ENCODE results near the gene UBE2I. TPM values are rescaled to one million over a fixed set of nuclear protein-coding genes. Genes with fewer than 3 reads are reported as not detected.

The UBE2I gene
- total and polyA plus RNA-seq, 7 donors, result 38.4 to 95.3 (median 54.5) TPM

GRCh38 chr16:1286513-1287094 is 22.8 kb upstream of the UBE2I start:
- no peak for DNase-seq
- WGBS, 2 donors, result 81% methylated on average over 25 of the region's 25 CpGs

GRCh38 chr16:1287982-1288670 is 21.3 kb upstream of the UBE2I start:
- Histone ChIP-seq H3K4me1 (no peaks in the 10 kb centered on the region), H3K4me3 (no peak overlapping the region), H3K27ac (no peak overlapping the region), H3K36me3 (no peaks in the 10 kb centered on the region), H3K27me3 (peaks cover 24 to 84% (median 69%) of the 10 kb centered on the region in 3 donors), H3K9me3 (no peaks in the 10 kb centered on the region)
- TF ChIP-seq POLR2A (IDR thresholded peaks at IDR 0.05) (no peak), POLR2AphosphoS5 (IDR thresholded peaks at IDR 0.05) (no peak), CTCF (IDR thresholded peaks at IDR 0.05) (no peak), EP300 (IDR thresholded peaks at IDR 0.05) (no peak)
- intact Hi-C loops (cut with DNase I), result no loop called here
- 49 to 65% methylated on average over 40 of the region's 40 CpGs for WGBS, 2 donors
- no peak for DNase-seq

More at GRCh38 chr16:1286513-1287094, 22.8 kb upstream of the UBE2I start:
- Histone ChIP-seq H3K27ac (no peak overlapping the region), H3K27me3 (peaks cover 22 to 71% (median 62%) of the 10 kb centered on the region in 3 donors), H3K4me3 (no peak overlapping the region), H3K36me3 (no peaks in the 10 kb centered on the region), H3K4me1 (no peaks in the 10 kb centered on the region), H3K9me3 (no peaks in the 10 kb centered on the region)
- TF ChIP-seq POLR2AphosphoS5 (IDR thresholded peaks at IDR 0.05) (no peak), CTCF (IDR thresholded peaks at IDR 0.05) (no peak), POLR2A (IDR thresholded peaks at IDR 0.05) (no peak), EP300 (IDR thresholded peaks at IDR 0.05) (no peak)
- intact Hi-C loops (cut with DNase I), result no loop called here

- intact Hi-C loops (cut with DNase I), result no loop called here
- H3K9me3 ChIP-seq, result no peaks in the 10 kb centered on the region
- H3K27ac ChIP-seq, result no peak overlapping the region
- peak; percentile 53 for DNase-seq
- WGBS, 2 donors, result 27 to 38% methylated on average over 20 of the region's 20 CpGs
- TF ChIP-seq POLR2A (IDR thresholded peaks at IDR 0.05) (no peak), CTCF (IDR thresholded peaks at IDR 0.05) (no peak), POLR2AphosphoS5 (IDR thresholded peaks at IDR 0.05) (no peak), EP300 (IDR thresholded peaks at IDR 0.05) (no peak)
- H3K27me3 ChIP-seq, result peaks cover 24 to 88% (median 77%) of the 10 kb centered on the region in 3 donors
- no peaks in the 10 kb centered on the region for H3K4me1 ChIP-seq
- no peak overlapping the region for H3K4me3 ChIP-seq
- H3K36me3 ChIP-seq, result no peaks in the 10 kb centered on the region
These were observed 20.5 kb upstream of the UBE2I start for GRCh38 chr16:1288813-1289476.

GRCh38 chr16:1289477-1289866 is 20.0 kb upstream of the UBE2I start:
- intact Hi-C loops (cut with DNase I), result no loop called here
- Histone ChIP-seq H3K27ac (no peak overlapping the region), H3K4me1 (no peaks in the 10 kb centered on the region), H3K9me3 (no peaks in the 10 kb centered on the region), H3K36me3 (no peaks in the 10 kb centered on the region), H3K4me3 (no peak overlapping the region), H3K27me3 (peaks cover 24 to 83% (median 77%) of the 10 kb centered on the region in 3 donors)
- WGBS, 2 donors, result 13 to 24% methylated on average over 17 of the region's 17 CpGs
- no peak for DNase-seq
- TF ChIP-seq CTCF (IDR thresholded peaks at IDR 0.05) (no peak), POLR2A (IDR thresholded peaks at IDR 0.05) (no peak), EP300 (IDR thresholded peaks at IDR 0.05) (no peak), POLR2AphosphoS5 (IDR thresholded peaks at IDR 0.05) (no peak)
